Activated T-cell treated with anti-CD3 and anti-CD28 coated beads, Interleukin-2, amount 50 U/mL, for 48 hours (primary cell): ENCODE results near the gene CPN2.

Experiments
- DNase-seq, 2 experiments: peaks; one replicate each; pipeline ENCODE4 v3.0.0-alpha.2; 2020

Gene CPN2

DNA sequence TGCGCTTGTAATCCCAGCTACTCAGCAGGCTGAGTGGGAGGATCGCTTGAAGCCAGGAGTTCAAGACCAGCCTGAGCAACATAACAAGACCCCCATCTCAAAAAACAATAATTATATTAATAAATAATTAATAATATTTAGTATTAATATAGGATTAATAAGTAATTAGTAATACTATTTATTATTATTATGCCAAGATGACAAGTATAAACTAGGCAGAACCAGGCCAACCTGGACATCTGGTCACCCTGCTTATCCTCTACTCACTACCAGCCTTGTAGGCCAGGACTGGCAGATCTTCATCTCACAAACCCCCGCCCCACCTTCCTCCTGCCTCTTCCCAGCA, 429 bp downstream of the CPN2 start:
- no peak for DNase-seq

DNA sequence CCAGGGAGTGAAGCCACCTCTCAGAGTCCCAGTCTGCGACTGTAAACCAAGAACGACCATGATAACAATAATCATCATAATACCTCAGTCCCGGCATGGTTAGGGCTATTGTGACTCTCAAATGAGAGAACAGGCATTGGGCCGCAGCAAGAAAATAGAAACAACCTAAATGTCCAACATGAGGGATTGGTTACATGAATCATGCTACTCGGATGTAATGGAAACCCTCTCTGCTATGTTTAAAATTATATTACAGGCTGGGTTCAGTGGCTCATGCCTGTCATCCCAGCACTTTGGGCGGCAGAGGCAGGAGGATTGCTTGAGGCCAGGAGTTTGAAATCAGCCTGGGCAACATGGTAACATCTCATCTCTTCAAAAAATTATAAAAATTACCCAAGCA, 2.8 kb downstream of the CPN2 start:
- no peak for DNase-seq

DNA sequence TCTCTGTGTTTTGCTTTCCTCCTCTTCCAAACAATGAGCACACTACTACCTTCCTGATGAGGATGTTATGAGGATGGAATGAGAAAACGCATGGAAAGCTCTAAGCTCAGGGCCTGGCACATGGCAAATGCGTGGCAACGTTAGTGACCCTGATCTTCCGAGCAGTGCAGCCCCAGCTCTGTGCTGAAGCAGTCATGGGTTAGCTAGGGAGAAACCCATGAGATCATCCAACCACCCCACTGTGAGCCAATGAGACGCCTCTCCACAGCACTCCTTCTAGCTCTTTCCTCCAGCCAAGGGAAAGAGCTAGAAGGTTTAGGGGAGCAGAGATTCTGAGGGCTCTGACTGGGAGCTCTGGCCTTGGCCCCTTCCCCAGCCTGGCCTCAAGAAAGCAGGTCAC, 4.5 kb downstream of the CPN2 start:
- DNase-seq = no peak

DNA sequence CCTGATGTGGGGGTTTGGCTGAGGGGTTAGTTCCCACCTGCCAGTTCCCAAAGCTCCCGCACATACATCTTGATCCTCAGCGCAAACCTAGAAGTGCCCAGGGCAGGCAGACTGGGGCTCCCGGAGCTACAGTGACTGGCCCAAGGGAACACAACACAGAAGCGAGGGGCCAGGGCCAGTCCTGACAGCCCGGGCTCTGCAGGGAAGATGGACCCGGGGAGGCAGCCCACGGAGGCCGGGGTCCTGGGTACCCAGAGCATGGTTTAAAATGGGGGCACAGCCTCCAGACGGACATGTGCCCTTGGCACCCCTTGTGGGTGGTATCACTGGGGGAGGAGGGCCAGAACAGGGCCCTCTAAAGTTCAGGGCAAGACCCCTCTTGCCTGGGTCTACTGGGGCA, 5.1 kb downstream of the CPN2 start:
- no peak for DNase-seq

DNA sequence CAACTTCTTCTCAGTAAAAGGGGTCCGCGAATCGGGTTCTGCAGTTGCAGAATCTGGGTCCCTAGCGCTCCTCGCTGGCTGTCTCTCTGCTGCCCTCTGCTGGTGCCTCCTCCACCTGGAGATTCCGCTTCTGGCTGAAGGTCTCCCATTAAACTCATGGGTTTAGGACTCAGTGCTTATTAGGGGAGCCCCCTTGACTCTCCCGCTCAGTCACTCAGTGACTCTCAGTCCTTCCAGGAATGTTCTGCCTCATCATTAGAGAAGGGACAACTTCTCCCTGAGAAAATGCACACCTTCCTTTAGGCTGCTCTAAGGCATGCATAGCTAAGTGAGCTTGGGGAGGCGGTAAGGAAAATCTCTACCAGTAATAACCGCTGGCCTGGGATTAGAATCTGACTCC, 7.1 kb downstream of the CPN2 start:
- DNase-seq = peak; percentile 79 to 81

DNA sequence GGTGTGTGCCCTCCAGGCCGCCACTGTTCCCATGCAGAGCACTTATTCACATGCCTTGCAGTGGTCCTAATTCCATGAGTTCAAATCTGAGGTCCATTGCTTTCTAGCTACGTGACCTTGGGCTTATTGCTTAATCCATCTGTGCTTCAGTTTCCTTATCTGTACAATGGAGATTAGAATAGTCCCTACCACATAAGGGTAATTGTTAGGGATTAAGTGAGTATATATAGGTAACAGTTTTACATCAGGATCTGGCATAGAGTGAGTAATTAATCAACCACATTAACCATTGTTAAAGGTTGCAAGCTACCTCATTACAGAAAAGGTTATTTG, 7.6 kb downstream of the CPN2 start:
- DNase-seq = no peak

DNA sequence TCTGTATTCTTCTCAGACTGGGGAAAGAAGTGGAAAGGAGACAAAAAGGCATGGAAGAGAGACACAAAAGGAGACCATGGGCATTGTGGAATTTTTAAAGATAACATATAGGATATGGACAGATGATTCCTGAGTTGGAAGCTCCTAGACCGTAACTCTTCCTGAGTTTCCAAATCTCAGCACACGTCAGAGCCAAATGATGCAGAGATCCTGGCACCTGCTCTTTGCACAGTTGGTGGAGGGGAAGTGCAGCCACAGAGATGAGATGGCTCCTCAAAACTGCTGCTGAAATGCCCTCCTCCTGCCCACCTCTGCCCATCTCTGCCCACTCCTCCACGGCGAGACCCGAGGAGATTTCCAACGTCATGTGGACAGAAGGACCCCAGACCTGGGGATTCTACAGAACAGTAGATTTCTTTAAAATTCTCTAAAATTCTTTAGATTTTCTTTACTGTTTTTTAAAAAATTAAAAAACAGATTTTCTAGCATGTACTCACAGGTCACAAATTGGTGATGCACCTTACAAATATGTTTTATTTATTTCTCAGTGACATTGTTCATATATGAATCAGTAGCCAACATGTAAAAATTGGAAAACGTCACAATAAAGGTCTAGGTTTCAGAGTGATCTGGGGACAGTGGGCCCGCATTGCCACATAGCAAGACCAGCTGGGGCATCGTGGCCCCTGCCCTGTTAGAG, 8.1 kb downstream of the CPN2 start:
- DNase-seq = no peak

DNA sequence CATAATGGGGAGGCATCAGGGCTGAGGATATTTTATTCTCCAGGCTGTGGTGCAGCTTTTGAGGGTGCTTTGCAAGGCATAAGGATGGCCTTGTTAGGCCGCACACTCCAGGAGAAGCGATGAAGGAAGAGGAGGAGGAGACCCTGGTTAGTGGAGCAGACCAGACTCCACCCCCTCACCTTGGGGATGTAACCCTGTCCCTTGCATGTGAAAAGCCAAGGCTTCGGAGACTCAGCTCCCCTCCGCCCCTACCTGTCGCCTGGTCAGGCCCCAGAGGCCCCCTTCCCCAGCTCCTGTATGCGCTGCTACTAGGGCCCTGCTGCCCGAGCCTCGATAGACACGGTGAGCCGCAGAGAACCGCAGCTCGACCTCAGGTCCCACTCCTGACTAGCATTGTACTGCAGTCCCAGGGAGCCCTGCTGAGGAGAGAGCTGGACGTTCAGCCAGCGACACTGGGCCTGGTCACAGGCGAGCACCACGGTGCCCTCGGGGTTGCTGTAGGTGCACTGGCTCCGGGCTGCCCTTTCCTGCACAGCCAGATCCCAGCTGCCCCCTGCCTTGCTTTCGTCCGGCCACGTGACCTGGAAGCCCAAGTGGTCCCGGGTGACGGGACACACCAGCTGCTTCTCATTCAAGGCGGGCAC, 10.2 kb downstream of the CPN2 start:
- DNase-seq = no peak

DNA sequence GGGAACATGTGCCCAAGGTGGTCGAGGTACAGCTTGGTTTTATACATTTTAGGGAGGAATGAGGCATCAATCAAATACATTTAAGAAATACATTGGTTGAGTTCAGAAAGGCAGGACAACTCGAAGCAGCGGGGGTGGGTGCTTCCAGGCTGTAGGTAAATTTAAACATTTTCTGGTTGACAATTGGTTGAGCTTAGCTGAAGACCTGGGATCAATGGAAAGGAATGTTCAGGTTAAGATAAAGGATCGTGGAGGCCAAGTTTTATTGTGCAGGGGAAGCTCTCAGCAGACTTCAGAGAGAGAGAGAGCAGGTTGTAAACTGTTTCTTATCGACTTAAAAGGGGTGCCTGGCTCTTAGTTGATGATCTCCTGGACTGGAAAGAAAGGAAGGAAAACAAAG, 11.3 kb downstream of the CPN2 start:
- DNase-seq = no peak

DNA sequence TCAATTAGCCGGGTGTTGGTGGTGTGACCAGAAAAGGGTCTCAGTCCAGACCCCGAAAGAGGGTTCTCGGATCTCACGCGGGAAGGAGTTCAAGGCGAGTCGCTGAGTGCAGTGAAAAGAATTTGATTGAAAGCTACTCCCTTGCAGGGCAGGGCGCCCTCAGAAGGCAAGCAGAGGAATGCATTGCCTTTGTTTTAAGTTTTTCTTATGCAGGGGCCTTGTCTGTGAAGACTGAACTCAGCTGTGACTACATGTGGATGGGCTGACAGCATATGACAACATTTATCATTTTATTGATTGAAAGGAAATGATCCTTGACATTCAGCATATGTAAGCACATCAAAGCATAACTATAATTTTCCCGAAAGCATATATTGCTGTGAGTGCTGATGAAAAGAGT, 11.8 kb downstream of the CPN2 start:
- DNase-seq = no peak

DNA sequence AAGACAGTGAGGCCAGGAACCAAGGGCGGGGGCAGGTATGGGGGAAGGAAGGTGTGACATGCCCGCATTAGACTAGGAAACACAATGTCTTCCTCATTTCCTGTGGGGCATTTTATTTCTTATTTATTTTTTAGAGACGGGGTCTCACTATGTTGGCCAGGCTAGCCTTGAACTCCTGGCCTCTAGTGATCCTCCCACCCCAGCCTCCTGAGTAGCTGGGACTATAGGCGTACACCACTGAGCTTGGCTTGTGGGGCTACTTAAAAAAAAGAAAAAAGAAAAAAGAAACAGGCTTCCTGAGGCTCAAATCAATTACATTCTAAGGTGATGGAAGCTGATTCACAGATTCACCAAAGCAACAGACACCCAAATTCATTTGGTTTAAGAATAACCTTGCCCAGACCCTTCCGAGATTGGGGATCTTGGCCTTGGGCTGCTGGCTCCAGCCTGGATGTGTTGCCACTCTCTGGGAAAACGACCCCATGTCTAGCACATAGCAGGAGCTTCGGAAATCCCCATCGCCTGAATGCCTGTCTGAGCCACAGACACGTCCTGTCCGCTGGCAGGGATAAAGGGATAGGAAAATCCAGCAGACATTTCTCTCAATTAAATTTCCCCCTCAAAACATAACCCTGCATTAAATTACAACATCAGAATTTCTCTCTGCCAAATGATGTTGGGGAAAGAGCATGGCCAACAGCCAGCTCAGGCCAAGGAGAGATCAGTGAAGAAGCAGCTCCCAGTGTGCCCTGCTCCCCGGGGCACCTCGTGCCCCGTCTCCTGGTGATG, 13.0 kb downstream of the CPN2 start:
- DNase-seq = no peak

DNA sequence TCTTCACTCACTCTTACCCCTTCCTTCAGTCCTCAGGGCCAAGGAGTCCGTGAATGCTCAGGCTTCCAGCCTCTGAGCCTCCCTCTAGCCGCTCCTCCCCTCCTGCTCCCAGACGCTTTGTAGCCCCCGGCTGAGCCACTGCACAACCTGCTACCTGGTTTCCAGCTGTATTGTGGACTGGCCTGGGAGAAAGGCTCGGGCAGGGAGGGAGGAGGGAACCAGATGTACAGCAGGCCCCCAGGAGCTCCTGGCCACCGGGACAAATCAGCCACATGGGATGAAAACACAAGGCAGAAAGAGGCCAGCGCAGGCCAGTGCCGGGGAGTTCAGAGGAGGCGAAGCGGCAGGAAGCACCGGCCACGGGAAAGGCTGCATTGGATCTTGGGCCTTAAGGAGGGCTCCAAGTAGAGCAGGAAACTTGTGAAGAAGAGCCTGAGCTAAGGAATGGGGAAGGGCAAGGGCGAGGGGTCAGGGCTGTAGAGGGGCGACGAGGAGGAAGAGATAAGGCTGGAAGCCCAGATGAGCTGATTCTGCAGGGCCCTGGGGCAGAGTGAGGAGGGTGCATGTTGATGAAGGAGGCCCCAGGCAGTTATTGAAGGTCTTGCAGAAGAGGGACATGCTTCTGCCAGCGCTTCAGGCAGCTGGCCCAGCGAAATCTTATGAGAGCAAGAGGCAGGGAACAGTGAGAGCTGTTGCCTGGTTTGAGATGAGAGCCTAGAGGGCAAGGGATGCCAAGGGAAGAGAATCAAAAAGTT, 14.3 kb downstream of the CPN2 start:
- no peak for DNase-seq

DNA sequence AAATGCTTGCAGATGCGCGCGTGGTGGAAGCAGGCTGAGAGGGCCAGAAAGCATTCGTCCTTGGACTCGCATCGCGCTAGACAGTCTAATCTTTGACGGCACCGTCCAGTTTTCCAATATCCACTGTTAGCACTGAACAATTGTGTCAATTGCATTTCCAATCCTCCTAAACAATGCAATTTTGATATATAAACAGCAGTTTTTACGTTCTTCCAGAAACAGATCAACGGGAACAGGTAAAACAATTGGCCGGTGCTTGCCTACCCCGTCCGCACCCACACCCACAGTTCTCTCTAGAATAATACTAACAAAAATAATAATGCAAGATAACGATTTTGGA, 17.2 kb downstream of the CPN2 start:
- no peak for DNase-seq

DNA sequence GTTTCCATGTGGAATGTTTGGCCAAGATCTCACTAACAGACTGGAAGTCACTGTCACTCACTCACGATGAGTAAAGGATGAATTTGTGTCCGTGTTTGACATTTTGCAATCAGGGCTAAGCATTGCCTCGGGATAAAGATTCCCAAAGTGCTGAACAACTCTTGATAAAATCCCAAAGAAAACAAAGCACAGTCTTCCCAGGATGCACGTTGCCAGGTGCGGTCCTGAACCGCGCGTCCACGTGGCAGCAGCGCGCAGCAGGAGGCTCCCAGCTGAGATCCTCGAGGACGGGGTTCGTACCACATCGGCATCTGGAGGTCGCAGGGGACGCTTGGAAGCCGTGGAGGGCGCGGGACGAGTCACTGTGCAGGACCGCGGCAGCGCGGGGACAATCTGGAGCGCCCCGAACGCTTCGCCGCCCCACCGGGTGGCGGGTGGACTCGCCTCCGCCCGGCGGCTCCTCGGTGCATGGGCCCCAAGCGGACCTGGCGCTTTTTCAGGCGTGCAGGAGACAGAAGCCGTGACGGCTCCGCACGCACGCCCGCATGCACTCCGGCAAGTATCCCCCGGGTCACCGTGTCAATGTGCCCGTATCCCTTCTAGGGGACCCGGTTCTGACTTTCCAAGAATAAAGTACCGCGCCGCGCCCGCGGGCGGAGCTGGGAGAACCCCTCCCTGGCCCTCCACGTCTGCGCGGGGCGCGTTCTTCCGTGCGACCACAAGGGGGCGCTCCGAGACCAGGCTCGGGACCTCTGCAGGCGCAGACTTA, 17.7 kb downstream of the CPN2 start:
- peak; percentile 94 to 95 for DNase-seq

DNA sequence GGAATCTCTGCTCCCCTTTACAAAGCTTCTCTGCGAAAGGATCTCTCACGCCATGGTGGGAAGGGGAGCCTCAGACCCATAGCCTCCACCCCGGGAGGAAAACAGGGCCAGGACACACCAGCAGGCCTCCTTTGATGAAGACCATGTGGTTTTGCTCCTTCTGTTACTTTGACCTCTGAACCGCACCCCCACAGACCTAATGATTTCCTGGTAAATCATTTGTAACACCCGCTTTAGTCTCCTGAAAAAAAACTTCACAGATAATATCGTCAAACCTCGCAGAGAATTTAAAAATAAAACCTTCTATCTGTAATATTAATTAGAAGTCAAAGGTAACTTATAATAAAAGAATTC, 18.3 kb downstream of the CPN2 start:
- DNase-seq = no peak

DNA sequence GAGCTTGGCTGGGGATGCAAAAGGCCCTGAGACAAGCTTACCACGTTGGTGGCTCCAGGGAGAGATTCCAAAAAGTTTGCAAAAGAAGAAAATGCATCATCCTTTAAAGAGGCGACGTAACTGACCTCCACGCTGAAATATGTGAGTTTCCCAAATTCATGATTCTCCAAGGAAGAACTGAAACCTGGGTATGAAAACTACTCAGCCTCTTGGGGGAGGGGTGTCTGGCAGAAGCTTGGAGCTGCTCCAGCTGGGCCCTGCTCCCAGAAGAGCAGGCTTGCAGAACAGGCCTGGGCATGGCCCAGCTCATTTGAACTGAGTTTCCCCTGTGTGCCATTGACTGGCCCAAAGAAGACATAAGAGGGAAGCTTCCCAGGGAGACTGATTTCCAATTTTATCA, 20.5 kb downstream of the CPN2 start:
- DNase-seq = no peak

DNA sequence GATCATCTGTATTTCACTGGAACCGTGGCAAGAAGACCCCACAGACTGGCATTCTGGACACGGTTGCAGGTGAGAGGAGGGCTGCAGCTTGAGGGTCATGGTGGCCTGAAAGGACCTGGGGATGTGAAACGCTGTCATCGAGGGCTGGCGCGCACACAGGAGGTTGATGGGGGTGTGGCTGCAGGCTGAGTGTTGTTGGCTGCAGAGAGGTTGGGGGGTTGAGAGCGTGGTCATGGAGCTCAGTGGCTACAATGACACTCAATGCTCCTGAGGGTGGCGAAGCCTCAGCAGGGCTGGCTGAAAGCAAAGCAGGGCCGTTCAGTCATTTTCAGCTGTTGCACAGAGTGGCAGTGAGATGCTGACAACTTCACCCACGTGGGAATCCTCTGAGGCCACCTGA, 21.0 kb downstream of the CPN2 start:
- DNase-seq = no peak

DNA sequence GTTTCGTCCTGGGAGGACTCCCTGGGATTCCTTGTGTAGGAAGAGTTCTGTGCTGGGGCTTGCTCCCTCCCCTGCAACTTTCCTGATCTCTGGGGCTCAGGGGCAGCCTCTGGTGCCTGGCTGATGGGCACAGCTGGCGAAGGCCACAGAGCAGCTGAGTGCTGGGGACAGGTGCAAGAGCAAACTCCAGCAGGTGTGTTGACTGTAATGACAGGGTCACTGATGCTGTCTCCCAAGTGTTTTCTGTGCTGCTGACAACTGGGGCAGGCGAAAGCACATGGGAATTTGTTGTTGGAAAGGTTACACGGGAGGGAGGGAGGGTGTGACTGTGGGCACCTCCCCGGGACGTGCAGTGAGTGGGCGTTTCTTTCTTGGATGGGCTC, 21.6 kb downstream of the CPN2 start:
- DNase-seq = no peak

DNA sequence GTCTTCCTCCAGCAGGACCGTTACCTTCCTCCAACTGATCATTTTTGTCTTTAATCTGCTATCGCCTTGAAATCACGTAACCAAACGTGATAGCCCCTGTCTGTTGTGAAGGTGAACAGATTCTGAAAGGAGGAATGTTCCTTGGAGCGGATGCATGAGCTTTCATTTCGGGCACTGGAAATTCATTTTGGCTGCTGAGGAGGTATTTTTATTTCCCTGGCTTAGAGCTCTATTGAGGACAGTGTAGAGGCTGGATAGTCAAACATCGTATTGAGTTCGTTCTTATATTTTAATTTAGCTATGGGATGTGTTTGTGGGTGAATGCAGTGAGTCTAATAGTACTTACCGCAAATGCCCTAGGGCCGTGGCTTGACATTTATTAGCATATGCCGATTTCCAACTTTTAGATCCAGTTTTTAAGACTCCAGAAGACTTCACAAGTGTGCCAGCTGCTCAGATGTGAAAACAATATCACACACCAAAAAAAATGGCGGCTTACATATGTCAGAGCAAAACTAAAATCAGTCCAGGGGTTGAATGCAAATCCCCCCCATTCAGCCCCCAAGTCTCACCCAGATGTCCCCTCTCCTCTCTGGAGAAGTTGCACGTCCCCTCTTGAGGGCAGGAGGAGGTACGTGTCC, 22.1 kb downstream of the CPN2 start:
- DNase-seq = no peak

DNA sequence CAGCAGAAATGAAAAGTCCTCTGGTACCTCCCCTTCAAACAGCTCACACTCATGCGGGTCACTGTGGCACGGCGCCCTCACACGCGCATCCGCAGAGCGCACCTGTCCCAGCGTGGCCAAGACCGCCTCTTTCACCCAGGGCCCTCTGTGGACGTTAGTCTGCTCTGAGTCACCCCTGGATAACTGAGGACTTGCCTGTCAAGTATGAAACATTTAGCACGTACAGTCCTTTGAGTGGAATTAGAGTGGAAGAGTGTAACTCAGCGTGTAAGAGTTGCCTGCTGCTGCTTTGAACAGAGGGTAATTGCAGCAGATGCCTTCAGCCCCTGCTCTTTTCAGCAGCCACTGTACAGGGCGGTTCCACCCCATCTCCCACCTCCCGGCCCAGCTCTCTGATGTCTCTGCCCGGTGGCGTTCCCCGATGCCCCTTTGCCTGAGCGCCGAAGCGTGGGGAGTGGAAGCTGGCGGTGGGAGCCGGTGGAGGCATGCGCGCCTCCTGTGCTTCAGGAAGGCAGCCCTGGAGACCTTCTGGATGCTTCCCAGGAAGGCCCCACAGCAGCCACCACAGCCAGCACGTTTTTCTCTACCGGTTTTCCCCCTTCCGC, 23.0 kb downstream of the CPN2 start:
- no peak for DNase-seq

DNA sequence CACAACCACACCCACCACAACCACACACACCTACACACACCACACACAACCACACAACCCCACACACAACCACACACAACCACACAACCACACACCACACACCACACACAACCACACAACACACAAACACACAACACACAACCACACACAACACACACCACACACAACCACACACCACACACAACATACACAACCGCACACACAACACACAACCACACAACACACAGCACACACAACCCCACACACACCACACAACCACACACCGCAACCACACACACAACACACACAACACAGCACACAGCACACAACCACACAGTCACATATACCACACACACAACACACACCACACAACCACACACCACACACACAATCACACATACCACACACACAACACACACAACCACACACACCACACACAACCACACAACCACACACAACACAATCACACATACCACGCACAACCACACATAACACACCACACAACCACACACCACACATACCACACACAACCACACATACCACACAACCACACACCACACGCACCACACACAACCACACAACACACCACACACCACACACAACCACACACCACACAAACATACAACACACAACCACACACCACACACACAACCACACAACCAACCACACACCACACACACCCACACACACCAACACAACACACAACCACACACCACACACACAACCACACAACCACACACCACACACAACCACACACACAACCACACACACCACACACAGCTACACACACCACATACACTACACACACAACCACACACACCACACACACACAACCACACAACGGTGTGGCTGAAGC, 23.7 kb downstream of the CPN2 start:
- no peak for DNase-seq

DNA sequence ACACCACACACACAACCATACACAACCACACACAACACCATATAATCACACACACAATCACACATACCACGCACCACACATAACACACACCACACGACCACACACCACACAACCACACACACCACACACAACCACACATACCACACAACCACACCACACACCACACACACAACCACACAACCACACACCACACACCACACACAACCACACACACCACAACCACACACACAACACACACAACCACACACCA, 24.2 kb downstream of the CPN2 start:
- no peak for DNase-seq
